OCI-LY7 (cell line): ENCODE results near the gene TWF2. TPM values are rescaled to one million over a fixed set of nuclear protein-coding genes. Genes with fewer than 3 reads are reported as not detected.

Source experiments
- BruUV-seq: library from RNA; stranded (reverse); fragments of 400-500 nt; replicated peaks from 2 replicates; lab custom pipeline; 2021; lab: Mats Ljungman, UMichigan
- CTCF ChIA-PET: fragments of 300-600 bp; sonication (Branson Sonifier 250); formaldehyde crosslinking; loops from one replicate; lab custom pipeline; 2022; ENCODE audit warnings: antibody characterized with exemption; ENCODE audit not compliant: unreplicated experiment; lab: Charles Lee
- POLR2A ChIA-PET: fragments of 300-600 bp; sonication (Branson Sonifier 250); formaldehyde crosslinking; loops from one replicate; lab custom pipeline; 2022; ENCODE audit warnings: antibody characterized with exemption; lab: Charles Lee
- DNase-seq: peaks from one replicate; pipeline ENCODE4 v3.0.0-alpha.2; 2015; ENCODE audit warnings: low spot score
- H2AFZ ChIP-seq: fragments of 200-600 bp; sonication (generic), shearing (Covaris generic); 2 replicates; pipeline ENCODE4 v1.6.1; 2014; ENCODE audit warnings: mild to moderate bottlenecking, antibody characterized with exemption, low read length, moderate library complexity
- H3K27ac ChIP-seq: fragments of 200-600 bp; sonication (generic); 2 replicates; pipeline ENCODE4 v1.5.1; 2014; ENCODE audit warnings: mixed run types, low read depth, mild to moderate bottlenecking, moderate library complexity, low read length, inconsistent platforms; ENCODE audit not compliant: poor library complexity, severe bottlenecking
- H3K36me3 ChIP-seq: fragments of 200-600 bp; sonication (generic); 2 replicates; pipeline ENCODE4 v1.6.1; 2014; ENCODE audit warnings: mild to moderate bottlenecking, antibody characterized with exemption, low read length, moderate library complexity, mixed read lengths; ENCODE audit not compliant: insufficient read depth
- H3K4me1 ChIP-seq: fragments of 200-600 bp; sonication (generic); 2 replicates; pipeline ENCODE4 v1.5.1; 2014; ENCODE audit warnings: mild to moderate bottlenecking, low read length; ENCODE audit not compliant: insufficient read depth, poor library complexity, severe bottlenecking
- H3K4me2 ChIP-seq: fragments of 200-600 bp; sonication (generic); 2 replicates; pipeline ENCODE4 v1.6.1; 2014; ENCODE audit warnings: mild to moderate bottlenecking, low read length
- H3K4me3 ChIP-seq: fragments of 200-600 bp; sonication (generic); 2 replicates; pipeline ENCODE4 v1.5.1; 2014; ENCODE audit warnings: mild to moderate bottlenecking, low read depth, low read length; ENCODE audit not compliant: poor library complexity, severe bottlenecking
- H3K79me2 ChIP-seq: fragments of 200-600 bp; sonication (generic); 2 replicates; pipeline ENCODE4 v1.6.1; 2016; ENCODE audit warnings: low read depth, mild to moderate bottlenecking, low read length, moderate library complexity, mixed read lengths; ENCODE audit not compliant: insufficient read depth
- H3K9me2 ChIP-seq: fragments of 200-600 bp; sonication (generic); 2 replicates; pipeline ENCODE4 v1.6.1; 2016; ENCODE audit warnings: mild to moderate bottlenecking, low read length, mixed read lengths; ENCODE audit not compliant: insufficient read depth
- H3K9me3 ChIP-seq: fragments of 200-600 bp; sonication (generic); 2 replicates; pipeline ENCODE4 v1.6.1; 2014; ENCODE audit warnings: mild to moderate bottlenecking, mixed run types, low read length, mixed read lengths
- H4K20me1 ChIP-seq: fragments of 200-600 bp; sonication (generic); 2 replicates; pipeline ENCODE4 v1.6.1; 2014; ENCODE audit warnings: mild to moderate bottlenecking, antibody characterized with exemption, low read length, moderate library complexity, mixed read lengths; ENCODE audit not compliant: insufficient read depth
- CTCF ChIP-seq: fragments of 200-600 bp; sonication (generic); conservative IDR thresholded peaks from 2 replicates; pipeline ENCODE4 v1.5.1; 2014; ENCODE audit warnings: mild to moderate bottlenecking, antibody characterized with exemption, low read length, moderate library complexity, mixed read lengths
- EZH2phosphoT487 ChIP-seq: fragments of 200-600 bp; sonication (generic); IDR thresholded peaks from 2 replicates; pipeline ENCODE4 v1.6.1; 2018; ENCODE audit warnings: low read depth, borderline replicate concordance, mild to moderate bottlenecking, mixed run types, antibody characterized with exemption, low read length, moderate library complexity, mixed read lengths
- intact Hi-C: fragments of 100-400 bp; cut with micrococcal nuclease; formaldehyde crosslinking; loops from one replicate; pipeline ENCODE4 v1.10.0; 2022; ENCODE audit not compliant: unreplicated experiment
- total RNA-seq, 2 experiments: library from RNA; depleted of rRNA in 1 of 2; stranded (reverse); fragments of >200 nt in 1 of 2; shearing (Covaris generic) in 1 of 2; gene quantifications; 2 replicates each; pipeline ENCODE4 v1.2.3, GENCODE V29; 2014 to 2022

The TWF2 gene
- total RNA-seq, 2 experiments from 2014 or later = 52.8 to 64.9 TPM

GRCh38 chr3:52205727-52206372 lies 33.1 kb downstream of the TWF2 start:
- ChIA-PET CTCF (no interaction called here), POLR2A (interaction anchor here (1.8 kb wide), 1 partner anchor 20 kb away, joined by 8 read pairs; the partner anchor contains the start of gene TLR9)
- H3K36me3 ChIP-seq = peaks cover 97% of the 10 kb centered on the region
- H3K4me3 ChIP-seq = no peak overlapping the region
- TF ChIP-seq EZH2phosphoT487 = no peak
- no peak for TF ChIP-seq CTCF
- H3K79me2 ChIP-seq = no peaks in the 10 kb centered on the region
- peaks cover 14% of the 10 kb centered on the region for H3K4me1 ChIP-seq
- no TSS peak for BruUV-seq
- H4K20me1 ChIP-seq = no peaks in the 10 kb centered on the region
- no peak for DNase-seq
- no peaks in the 10 kb centered on the region for H3K9me2 ChIP-seq
- H3K4me2 ChIP-seq = no peak overlapping the region
- H3K9me3 ChIP-seq = no peaks in the 10 kb centered on the region
- no peak overlapping the region for H2AFZ ChIP-seq
- no peak overlapping the region for H3K27ac ChIP-seq
- intact Hi-C loops = no loop called here

GRCh38 chr3:52204337-52205073 lies 34.5 kb downstream of the TWF2 start:
- CTCF ChIA-PET = no interaction called here
- H3K27ac ChIP-seq = no peak overlapping the region
- H3K4me2 ChIP-seq = no peak overlapping the region
- TF ChIP-seq EZH2phosphoT487 (no peak), CTCF (no peak)
- H3K36me3 ChIP-seq = peaks cover 94% of the 10 kb centered on the region
- DNase-seq = no peak
- H4K20me1 ChIP-seq = no peaks in the 10 kb centered on the region
- no peaks in the 10 kb centered on the region for H3K9me3 ChIP-seq
- H3K4me3 ChIP-seq = no peak overlapping the region
- POLR2A ChIA-PET = interaction anchor here (1.8 kb wide), 1 partner anchor 21 kb away, joined by 8 read pairs; the partner anchor contains the start of gene TLR9
- H3K4me1 ChIP-seq = peaks cover 14% of the 10 kb centered on the region
- no TSS peak for BruUV-seq
- intact Hi-C loops = no loop called here
- peaks cover 2% of the 10 kb centered on the region; the same call in 1 of the 2 replicates for H3K79me2 ChIP-seq
- H3K9me2 ChIP-seq = no peaks in the 10 kb centered on the region
- H2AFZ ChIP-seq = no peak overlapping the region
